ENCODE results near the gene ETS2.
"Not testable (repeated sequence)": the region's sequence is repeated elsewhere in the genome, so short reads cannot be mapped to it uniquely, and the experiment has no call there.

Gene ETS2

GRCh38 chr21:38818325-38818723, 12.6 kb downstream of the ETS2 start:
- no peak for DNase-seq

GRCh38 chr21:38819051-38819718, 13.5 kb downstream of the ETS2 start:
- DNase-seq, result no peak

- no peak for DNase-seq
Observed at GRCh38 chr21:38819719-38820159, 14.0 kb downstream of the ETS2 start.

- DNase-seq, result no peak
Observed at GRCh38 chr21:38820471-38821239, 14.9 kb downstream of the ETS2 start.

- DNase-seq, result no peak
Observed at GRCh38 chr21:38821248-38821647, 15.5 kb downstream of the ETS2 start.

GRCh38 chr21:38821959-38822682, 16.4 kb downstream of the ETS2 start:
- DNase-seq, result no peak

GRCh38 chr21:38822778-38823238, 17.1 kb downstream of the ETS2 start:
- DNase-seq, result no peak

GRCh38 chr21:38823737-38824123, 18.0 kb downstream of the ETS2 start:
- DNase-seq, result no peak

- DNase-seq, result no peak
Observed at GRCh38 chr21:38824124-38824822, 18.5 kb downstream of the ETS2 start.

GRCh38 chr21:38825269-38825668, 19.5 kb downstream of the ETS2 start:
- no peak for DNase-seq

GRCh38 chr21:38825921-38826320, 20.2 kb downstream of the ETS2 start:
- no peak for DNase-seq

GRCh38 chr21:38828111-38828510, 22.4 kb downstream of the ETS2 start:
- DNase-seq, result not testable (repeated sequence)

- no peak for DNase-seq
Observed at GRCh38 chr21:38830671-38831525, 25.2 kb downstream of the ETS2 start.

- DNase-seq, result peak; percentile 61
Observed at GRCh38 chr21:38831526-38832467, 26.1 kb downstream of the ETS2 start.

- DNase-seq, result no peak
Observed at GRCh38 chr21:38832664-38833063, 26.9 kb downstream of the ETS2 start.

GRCh38 chr21:38833117-38833516, 27.4 kb downstream of the ETS2 start:
- DNase-seq, result no peak

- DNase-seq, result no peak
Observed at GRCh38 chr21:38834725-38835124, 29.0 kb downstream of the ETS2 start.

GRCh38 chr21:38837806-38838461, 32.2 kb downstream of the ETS2 start:
- DNase-seq, result no peak

- DNase-seq, result no peak
Observed at GRCh38 chr21:38838598-38839327, 33.0 kb downstream of the ETS2 start.

All from stimulated activated CD8-positive, alpha-beta memory T cell treated with anti-CD3 and anti-CD28 coated beads, Interleukin-4, amount 100 ng/mL, for 48 hours (primary cell).